ENCODE data around the gene MRPS15.
A peak's percentile ranks its signal among the peaks of the same experiment; 100 is the strongest.

- TF ChIP-seq POLR2A (IDR thresholded peaks at IDR 0.05; ENCODE audit: low read depth, low read length) (0 out of 2 replicates have a peak, but pooled peaks have one; percentile 19), POLR2AphosphoS5 (IDR thresholded peaks at IDR 0.05; ENCODE audit: low read depth, low read length) (no peak)
Observed at GRCh38 chr1:36458910-36459309, 5.3 kb downstream of the MRPS15 start.
